ENCODE results near the gene MAST4.

Gene MAST4

DNA sequence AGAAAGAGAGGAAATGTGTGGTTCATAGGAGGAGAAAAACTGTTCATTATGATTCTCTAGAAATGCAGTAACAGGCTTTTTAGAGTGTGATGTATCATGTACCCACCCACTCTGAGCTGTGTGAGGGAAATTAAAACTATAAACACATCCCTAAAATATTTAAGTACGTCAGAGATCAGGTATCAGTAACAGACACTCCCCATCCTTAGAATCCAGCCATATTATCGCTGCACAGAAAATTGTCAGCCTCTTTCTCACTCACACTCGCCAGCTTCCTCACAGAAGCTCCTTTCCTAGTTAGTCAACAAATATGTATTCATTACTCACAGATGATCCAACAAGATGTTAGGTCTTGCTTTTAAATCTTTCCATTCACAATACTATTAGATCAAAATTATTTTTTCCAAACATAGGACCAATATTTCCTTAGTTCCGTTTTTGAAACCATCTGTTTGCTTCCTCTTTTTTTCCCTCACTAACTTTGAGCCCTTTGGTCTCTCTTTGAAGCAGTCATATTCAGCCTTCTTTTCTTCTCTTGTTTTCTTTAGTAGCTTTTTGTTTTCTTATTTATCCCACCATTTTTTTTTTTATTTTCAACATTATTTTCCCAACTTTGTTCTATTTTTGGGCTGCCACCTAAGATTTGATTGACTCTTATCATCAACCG is 13.6 kb upstream of the MAST4 start:
- TF ChIP-seq, protein P1, sequence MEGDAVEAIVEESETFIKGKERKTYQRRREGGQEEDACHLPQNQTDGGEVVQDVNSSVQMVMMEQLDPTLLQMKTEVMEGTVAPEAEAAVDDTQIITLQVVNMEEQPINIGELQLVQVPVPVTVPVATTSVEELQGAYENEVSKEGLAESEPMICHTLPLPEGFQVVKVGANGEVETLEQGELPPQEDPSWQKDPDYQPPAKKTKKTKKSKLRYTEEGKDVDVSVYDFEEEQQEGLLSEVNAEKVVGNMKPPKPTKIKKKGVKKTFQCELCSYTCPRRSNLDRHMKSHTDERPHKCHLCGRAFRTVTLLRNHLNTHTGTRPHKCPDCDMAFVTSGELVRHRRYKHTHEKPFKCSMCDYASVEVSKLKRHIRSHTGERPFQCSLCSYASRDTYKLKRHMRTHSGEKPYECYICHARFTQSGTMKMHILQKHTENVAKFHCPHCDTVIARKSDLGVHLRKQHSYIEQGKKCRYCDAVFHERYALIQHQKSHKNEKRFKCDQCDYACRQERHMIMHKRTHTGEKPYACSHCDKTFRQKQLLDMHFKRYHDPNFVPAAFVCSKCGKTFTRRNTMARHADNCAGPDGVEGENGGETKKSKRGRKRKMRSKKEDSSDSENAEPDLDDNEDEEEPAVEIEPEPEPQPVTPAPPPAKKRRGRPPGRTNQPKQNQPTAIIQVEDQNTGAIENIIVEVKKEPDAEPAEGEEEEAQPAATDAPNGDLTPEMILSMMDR (conservative IDR thresholded peaks at IDR 0.05): no peak

GRCh38 chr5:66585291-66585690 is 10.9 kb upstream of the MAST4 start:
- TF ChIP-seq, protein P1 (conservative IDR thresholded peaks at IDR 0.05): no peak
- no peak overlapping the region for H3K27ac ChIP-seq

More for the DNA sequence above, 13.6 kb upstream of the MAST4 start:
- no peak overlapping the region for H3K27ac ChIP-seq

- TF ChIP-seq, protein P1 (conservative IDR thresholded peaks at IDR 0.05): no peak
- no peak overlapping the region for H3K27ac ChIP-seq
Measured at GRCh38 chr5:66587771-66588170, 8.4 kb upstream of the MAST4 start.

DNA sequence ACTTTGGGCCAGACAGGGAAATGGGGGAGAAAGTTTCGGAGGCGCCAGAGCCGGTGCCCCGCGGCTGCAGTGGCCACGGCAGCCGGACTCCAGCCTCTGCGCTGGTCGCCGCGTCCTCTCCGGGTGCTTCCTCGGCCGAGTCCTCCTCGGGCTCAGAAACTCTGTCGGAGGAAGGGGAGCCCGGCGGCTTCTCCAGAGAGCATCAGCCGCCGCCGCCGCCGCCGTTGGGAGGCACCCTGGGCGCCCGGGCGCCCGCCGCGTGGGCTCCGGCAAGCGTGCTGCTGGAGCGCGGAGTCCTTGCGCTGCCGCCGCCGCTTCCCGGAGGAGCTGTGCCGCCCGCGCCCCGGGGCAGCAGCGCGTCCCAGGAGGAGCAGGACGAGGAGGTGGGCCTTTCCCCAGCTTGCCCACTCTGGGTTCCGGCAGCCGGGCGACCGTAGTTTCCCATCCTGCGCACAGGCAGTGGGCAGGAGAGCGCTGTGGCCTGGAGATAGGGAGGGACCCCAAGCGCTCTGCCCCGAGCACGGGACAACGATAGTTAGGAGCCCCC is 516 bp downstream of the MAST4 start:
- TF ChIP-seq, protein P1 (conservative IDR thresholded peaks at IDR 0.05): no peak
- H3K27ac ChIP-seq: peak overlapping the region; percentile 59

DNA sequence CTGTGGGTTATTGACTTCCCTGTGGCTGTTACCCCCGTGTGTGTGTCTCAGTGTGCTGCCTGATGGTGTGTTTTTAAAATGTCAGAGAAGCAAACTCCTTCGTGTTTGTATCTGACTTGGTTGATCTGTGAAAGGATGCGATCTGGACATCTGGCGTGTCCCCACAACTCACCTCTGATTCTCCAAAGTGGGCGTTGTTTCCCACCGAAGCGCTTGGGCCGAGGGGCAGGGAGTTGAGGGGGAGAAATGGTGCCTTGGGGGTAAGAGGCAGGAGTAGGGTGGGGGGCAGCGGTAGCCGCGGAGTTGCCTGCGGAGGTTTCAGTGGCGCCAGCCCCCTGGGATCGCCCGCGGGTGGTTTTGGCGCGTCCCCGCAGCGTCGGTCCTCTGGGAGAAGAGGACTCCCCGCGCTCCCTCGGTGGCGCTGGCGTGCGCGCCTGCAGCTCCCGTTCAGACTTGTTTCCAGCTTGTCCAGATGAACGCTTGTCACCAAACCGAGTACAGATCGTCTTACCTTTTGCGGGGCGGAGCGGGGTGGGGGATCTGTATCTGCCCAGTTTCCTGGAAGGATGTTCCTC is 1.1 kb downstream of the MAST4 start:
- TF ChIP-seq, protein P1 (conservative IDR thresholded peaks at IDR 0.05): peak; percentile 41
- peak overlapping the region; percentile 59 for H3K27ac ChIP-seq

DNA sequence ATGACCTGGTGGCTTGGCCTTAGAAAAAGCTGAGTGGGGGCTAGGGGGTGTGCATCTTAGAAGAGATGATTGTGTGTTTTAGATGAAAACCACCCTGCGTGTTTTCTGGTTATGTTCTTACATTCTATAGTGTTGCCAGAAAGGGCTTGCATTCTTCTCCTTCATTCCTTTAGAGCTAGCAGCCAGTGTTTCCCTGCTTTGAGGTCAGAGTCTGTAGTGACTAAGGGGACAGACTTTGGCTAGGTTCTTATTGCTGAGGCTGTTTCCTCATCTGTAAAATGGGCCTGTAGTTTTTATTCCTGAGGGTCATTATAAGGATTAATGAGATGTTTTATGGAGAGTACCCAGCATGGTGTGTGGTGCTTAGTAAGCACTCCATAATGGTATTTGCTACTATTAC is 6.4 kb downstream of the MAST4 start:
- TF ChIP-seq, protein P1 (conservative IDR thresholded peaks at IDR 0.05): no peak
- H3K27ac ChIP-seq: no peak overlapping the region

GRCh38 chr5:66603164-66603563 is 7.0 kb downstream of the MAST4 start:
- TF ChIP-seq, protein P1 (conservative IDR thresholded peaks at IDR 0.05): no peak

More at GRCh38 chr5:66603164-66603563, 7.0 kb downstream of the MAST4 start:
- H3K27ac ChIP-seq: no peak overlapping the region
